MM.1S (cell line): ENCODE results near the gene FOXQ1.

Source experiments
- DNase-seq: peaks from one replicate; pipeline ENCODE4 v3.0.0-alpha.2; 2015
- H2AFZ ChIP-seq: fragments of 300-600 bp; sonication (generic); 2 replicates; pipeline ENCODE4 v1.6.0; 2016; ENCODE audit warnings: antibody characterized with exemption, low read length
- H3F3A ChIP-seq: fragments of 300-600 bp; sonication (generic); 2 replicates; pipeline ENCODE4 v1.6.1; 2016; ENCODE audit warnings: mild to moderate bottlenecking, antibody characterized with exemption, low read length, moderate library complexity, mixed read lengths; ENCODE audit not compliant: insufficient read depth
- H3K27ac ChIP-seq: fragments of 300-600 bp; sonication (generic); 2 replicates; pipeline ENCODE4 v1.5.1; 2016; ENCODE audit warnings: mild to moderate bottlenecking, low read length
- H3K27me3 ChIP-seq: fragments of 300-600 bp; sonication (generic); replicated peaks from 2 replicates; pipeline ENCODE4 v1.6.0; 2016; ENCODE audit warnings: low read length; ENCODE audit not compliant: insufficient read depth
- H3K36me3 ChIP-seq: fragments of 300-600 bp; sonication (generic); replicated peaks from 2 replicates; pipeline ENCODE4 v1.6.1; 2016; ENCODE audit warnings: mild to moderate bottlenecking, low read length, mixed read lengths; ENCODE audit not compliant: insufficient read depth
- H3K4me1 ChIP-seq: fragments of 300-600 bp; sonication (generic); 2 replicates; pipeline ENCODE4 v1.6.1; 2016; ENCODE audit warnings: low read length, mixed read lengths
- H3K4me2 ChIP-seq: fragments of 300-600 bp; sonication (generic); 2 replicates; pipeline ENCODE4 v1.6.0; 2016; ENCODE audit warnings: low read depth, low read length
- H3K4me3 ChIP-seq: fragments of 300-600 bp; sonication (generic); 2 replicates; pipeline ENCODE4 v1.5.1; 2016; ENCODE audit warnings: low read length, mixed read lengths
- H3K79me2 ChIP-seq: fragments of 300-600 bp; sonication (generic); 2 replicates; pipeline ENCODE4 v1.6.1; 2016; ENCODE audit warnings: mixed run types, low read length, mixed read lengths
- H3K9ac ChIP-seq: fragments of 300-600 bp; sonication (generic); 2 replicates; pipeline ENCODE4 v1.6.1; 2016; ENCODE audit warnings: low read length, mixed read lengths
- H3K9me2 ChIP-seq: fragments of 300-600 bp; sonication (generic); replicated peaks from 2 replicates; pipeline ENCODE4 v1.6.1; 2016; ENCODE audit warnings: mild to moderate bottlenecking, low read length, mixed read lengths; ENCODE audit not compliant: insufficient read depth
- H3K9me3 ChIP-seq: fragments of 300-600 bp; sonication (generic); replicated peaks from 2 replicates; pipeline ENCODE4 v1.6.1; 2016; ENCODE audit warnings: mild to moderate bottlenecking, low read length, mixed read lengths; ENCODE audit not compliant: insufficient read depth
- H4K20me1 ChIP-seq: fragments of 300-600 bp; sonication (generic); 2 replicates; pipeline ENCODE4 v1.6.1; 2016; ENCODE audit warnings: mild to moderate bottlenecking, low read length, moderate library complexity, mixed read lengths; ENCODE audit not compliant: insufficient read depth
- CTCF ChIP-seq: fragments of 300-600 bp; sonication (generic); IDR thresholded peaks from 2 replicates; pipeline ENCODE4 v1.5.1; 2016; ENCODE audit warnings: antibody characterized with exemption, low read length, mixed read lengths
- EZH2 ChIP-seq: fragments of 300-600 bp; sonication (generic); optimal IDR thresholded peaks from 2 replicates; pipeline ENCODE3; 2017; ENCODE audit warnings: low read depth, mild to moderate bottlenecking, antibody characterized with exemption, low read length, mixed read lengths
- EZH2phosphoT487 ChIP-seq: fragments of 300-600 bp; sonication (generic); IDR thresholded peaks from 2 replicates; pipeline ENCODE4 v1.6.1; 2018; ENCODE audit warnings: antibody characterized with exemption, low read length

The FOXQ1 gene

GRCh38 chr6:1263850-1264377, 48.0 kb upstream of the FOXQ1 start:
- H3K36me3 ChIP-seq, result no peaks in the 10 kb centered on the region
- TF ChIP-seq CTCF (no peak), EZH2phosphoT487 (no peak), EZH2 (no peak)
- H2AFZ ChIP-seq, result no peak overlapping the region
- H3K27ac ChIP-seq, result no peak overlapping the region
- no peaks in the 10 kb centered on the region for H3K9me2 ChIP-seq
- H3K4me1 ChIP-seq, result no peaks in the 10 kb centered on the region
- H3F3A ChIP-seq, result no peaks in the 10 kb centered on the region
- no peaks in the 10 kb centered on the region for H3K79me2 ChIP-seq
- H3K4me2 ChIP-seq, result no peak overlapping the region
- H3K9ac ChIP-seq, result no peak overlapping the region
- H4K20me1 ChIP-seq, result no peaks in the 10 kb centered on the region
- no peaks in the 10 kb centered on the region for H3K9me3 ChIP-seq
- no peak for DNase-seq
- no peak overlapping the region for H3K4me3 ChIP-seq
- no peaks in the 10 kb centered on the region for H3K27me3 ChIP-seq

GRCh38 chr6:1264619-1265445, 47.1 kb upstream of the FOXQ1 start:
- no peak overlapping the region for H3K4me3 ChIP-seq
- no peaks in the 10 kb centered on the region for H4K20me1 ChIP-seq
- H3K9me3 ChIP-seq, result no peaks in the 10 kb centered on the region
- H3K27ac ChIP-seq, result no peak overlapping the region
- H3K9ac ChIP-seq, result no peak overlapping the region
- no peaks in the 10 kb centered on the region for H3K27me3 ChIP-seq
- no peak for DNase-seq
- H3K4me2 ChIP-seq, result no peak overlapping the region
- no peaks in the 10 kb centered on the region for H3F3A ChIP-seq
- H3K36me3 ChIP-seq, result no peaks in the 10 kb centered on the region
- no peak for TF ChIP-seq CTCF
- TF ChIP-seq EZH2, result no peak
- TF ChIP-seq EZH2phosphoT487, result no peak
- no peaks in the 10 kb centered on the region for H3K4me1 ChIP-seq
- H3K9me2 ChIP-seq, result no peaks in the 10 kb centered on the region
- H2AFZ ChIP-seq, result no peak overlapping the region
- H3K79me2 ChIP-seq, result no peaks in the 10 kb centered on the region

GRCh38 chr6:1266686-1267056, 45.2 kb upstream of the FOXQ1 start:
- Histone ChIP-seq H3K9me3 (no peaks in the 10 kb centered on the region), H2AFZ (no peak overlapping the region), H3K4me1 (no peaks in the 10 kb centered on the region), H3K4me3 (no peak overlapping the region), H3K27me3 (no peaks in the 10 kb centered on the region), H3K27ac (no peak overlapping the region), H4K20me1 (no peaks in the 10 kb centered on the region), H3K9ac (no peak overlapping the region), H3K9me2 (no peaks in the 10 kb centered on the region), H3K4me2 (no peak overlapping the region), H3K36me3 (no peaks in the 10 kb centered on the region), H3K79me2 (no peaks in the 10 kb centered on the region), H3F3A (no peaks in the 10 kb centered on the region)
- TF ChIP-seq EZH2 (no peak), EZH2phosphoT487 (no peak), CTCF (no peak)
- DNase-seq, result no peak
